Activated effector memory CD4-positive, alpha-beta T cell treated with Interleukin-2 at 50 U/mL for 16 hours (primary cell): ENCODE data around the gene LRRC45.
"Not testable (repeated sequence)": the region's sequence is repeated elsewhere in the genome, so short reads cannot be mapped to it uniquely, and the experiment has no call there.

ENCODE experiments used
- DNase-seq: peaks from one replicate; pipeline ENCODE4 v3.0.0-alpha.2; 2020

Gene LRRC45

GRCh38 chr17:82022981-82023446, at the start of gene LRRC45:
Gene LRRC45, plus strand, starts transcription at chr17:82023305. Its CDS starts 339 bp downstream, at chr17:82023644.
- peak; percentile 100 for DNase-seq

- DNase-seq = no peak
Observed at GRCh38 chr17:81973432-81973831, 49.7 kb upstream of the LRRC45 start.

- DNase-seq = no peak
Observed at GRCh38 chr17:81976332-81977210, 46.5 kb upstream of the LRRC45 start.

GRCh38 chr17:81977211-81977808, 45.8 kb upstream of the LRRC45 start, which contains the start of gene ASPSCR1:
Gene ASPSCR1, plus strand, starts transcription at chr17:81977629. Its CDS starts 18 bp downstream, at chr17:81977647.
- peak; percentile 84 for DNase-seq

- no peak for DNase-seq
Observed at GRCh38 chr17:81978524-81979298, 44.4 kb upstream of the LRRC45 start.

- no peak for DNase-seq
Observed at GRCh38 chr17:81980122-81980521, 43.0 kb upstream of the LRRC45 start.

GRCh38 chr17:81980707-81981343, 42.3 kb upstream of the LRRC45 start:
- DNase-seq = no peak

GRCh38 chr17:81981511-81981910, 41.6 kb upstream of the LRRC45 start:
- not testable (repeated sequence) for DNase-seq

- DNase-seq = no peak
Observed at GRCh38 chr17:81983011-81983638, 40.0 kb upstream of the LRRC45 start.

GRCh38 chr17:81983639-81984373, 39.3 kb upstream of the LRRC45 start:
- DNase-seq = no peak

GRCh38 chr17:81984773-81985410, 38.2 kb upstream of the LRRC45 start:
- DNase-seq = no peak

- no peak for DNase-seq
Observed at GRCh38 chr17:81986606-81987005, 36.5 kb upstream of the LRRC45 start.

- no peak for DNase-seq
Observed at GRCh38 chr17:81987161-81987770, 35.8 kb upstream of the LRRC45 start.

GRCh38 chr17:81990836-81991683, 32.0 kb upstream of the LRRC45 start:
- DNase-seq = no peak

- DNase-seq = no peak
Observed at GRCh38 chr17:81991684-81992305, 31.3 kb upstream of the LRRC45 start.

- no peak for DNase-seq
Observed at GRCh38 chr17:81992306-81993102, 30.6 kb upstream of the LRRC45 start.

GRCh38 chr17:81993729-81994592, 29.1 kb upstream of the LRRC45 start:
- DNase-seq = no peak
